ENCODE measurements around the gene WASL.
A peak's percentile ranks its signal among the peaks of the same experiment; 100 is the strongest.
"Not testable (repeated sequence)": the region's sequence is repeated elsewhere in the genome, so short reads cannot be mapped to it uniquely, and the experiment has no call there.

The WASL gene

DNA sequence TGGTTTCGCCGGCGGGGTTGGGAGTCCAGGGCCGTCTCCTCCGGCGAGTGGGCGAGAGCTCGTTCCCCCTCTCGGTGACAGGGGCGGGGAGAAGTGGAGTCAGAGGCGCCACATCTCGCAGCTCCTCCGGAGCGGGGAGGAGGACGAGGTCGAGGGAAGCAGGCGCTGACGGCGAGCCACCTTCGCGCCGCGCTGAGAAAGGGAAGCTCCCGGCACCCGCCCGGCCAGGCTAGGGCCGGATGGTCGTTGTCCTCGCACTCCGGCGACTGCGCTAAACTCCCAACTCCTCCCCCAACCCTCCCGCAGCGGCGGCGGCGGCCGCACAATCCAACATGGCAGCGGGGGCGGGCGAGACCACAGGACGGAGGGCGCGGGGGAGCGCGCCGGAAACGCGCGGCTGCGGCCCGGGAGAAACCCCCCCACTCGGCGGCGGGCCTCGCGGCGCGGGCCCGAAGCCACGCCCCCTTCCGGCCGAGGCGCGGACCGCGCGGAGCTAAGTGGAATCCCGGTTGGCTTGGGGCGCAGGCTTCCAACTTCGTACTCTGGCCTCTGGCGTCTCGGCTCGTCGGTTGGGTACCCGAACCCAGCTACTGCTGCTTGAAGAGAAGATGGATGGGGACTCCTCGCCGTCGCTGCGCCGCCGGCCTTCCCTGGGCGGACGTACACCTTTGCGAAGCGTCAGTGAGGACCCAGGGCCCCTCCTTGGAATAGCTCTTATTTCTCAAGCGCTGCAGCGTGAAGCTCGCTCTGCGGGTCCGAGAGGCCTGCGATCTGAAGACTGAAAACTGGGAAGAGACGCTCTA lies at the start of gene WASL:
Gene WASL, minus strand, starts transcription at position 270 of the 803 bp plus-strand sequence. Its CDS starts 269 bp downstream, at position 1.
- peak; percentile 85 for DNase-seq

DNA sequence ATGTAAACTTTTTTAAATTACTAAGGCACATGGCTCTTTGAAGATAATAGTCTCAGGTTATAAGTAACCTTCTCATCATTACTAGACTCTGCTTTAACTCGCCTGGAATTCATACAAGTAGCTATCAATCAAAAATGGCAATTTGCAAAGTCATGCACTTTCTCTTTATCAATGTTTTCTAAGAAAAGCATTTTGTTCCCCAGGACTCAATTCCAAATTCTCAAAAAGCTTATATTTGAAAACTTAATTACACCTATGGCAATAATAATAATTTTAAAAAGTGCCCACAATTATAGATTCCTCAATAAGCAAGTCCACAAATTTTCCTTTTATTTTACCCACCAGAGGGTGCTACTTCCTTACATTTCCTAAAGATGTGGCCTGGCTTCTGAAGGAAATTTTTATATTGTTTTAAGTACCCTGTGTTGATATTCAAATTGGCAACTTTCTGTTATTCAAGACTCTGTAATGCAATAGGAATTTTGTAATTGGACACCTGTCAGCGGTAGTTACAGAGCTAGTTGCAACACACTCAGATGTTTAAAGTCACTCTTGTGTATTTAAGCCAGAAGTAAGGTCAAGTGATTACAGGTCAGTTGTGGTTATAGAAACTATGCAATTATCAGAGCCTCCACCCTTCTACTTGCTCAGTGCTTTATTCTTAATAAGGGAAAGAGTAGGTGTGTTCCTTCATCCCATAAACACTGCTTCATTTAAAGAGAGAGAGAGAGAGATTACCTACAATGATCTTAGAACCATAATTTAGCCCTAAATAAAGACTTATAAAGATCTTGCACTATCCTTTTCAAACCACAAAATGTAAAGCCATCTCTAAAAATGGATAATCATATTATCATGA lies 49.1 kb upstream of the WASL start:
- no peak for DNase-seq

DNA sequence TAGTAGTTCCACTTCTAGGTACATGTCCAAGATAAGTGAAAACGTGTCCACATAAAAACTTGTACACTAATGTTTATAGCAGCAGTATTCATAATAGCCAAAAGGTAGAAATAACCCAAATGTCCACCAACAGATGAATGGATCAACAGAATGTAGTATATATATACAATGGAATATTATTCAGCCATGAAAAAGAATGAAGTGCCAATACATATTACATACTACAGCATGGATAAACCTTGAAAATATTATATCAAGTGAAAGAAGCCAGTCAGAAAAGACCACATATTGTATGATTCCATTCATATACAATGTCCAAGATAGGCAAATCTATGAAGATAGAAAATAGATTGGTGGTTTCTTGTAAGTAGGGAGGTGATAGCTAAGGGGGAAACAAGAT lies 47.8 kb upstream of the WASL start:
- DNase-seq: no peak

DNA sequence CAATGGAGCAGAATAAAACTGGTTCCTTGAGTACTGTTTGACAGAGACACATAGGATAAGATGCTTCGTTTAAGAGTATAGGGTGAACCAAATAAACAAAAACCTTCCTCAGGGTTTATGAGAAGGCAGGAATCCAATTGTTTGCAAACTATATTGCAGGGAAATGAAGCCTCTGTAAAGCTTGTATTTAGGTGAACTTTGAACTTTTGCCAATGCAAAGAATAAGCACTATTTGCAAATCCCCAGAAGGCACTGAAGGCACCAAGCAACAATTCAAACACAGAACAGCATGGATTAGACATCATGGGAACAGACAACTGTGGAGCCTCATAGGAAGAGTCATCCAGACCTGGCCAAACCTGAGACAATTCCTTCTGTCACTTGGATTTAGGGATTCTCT lies 47.1 kb upstream of the WASL start:
- DNase-seq: no peak

DNA sequence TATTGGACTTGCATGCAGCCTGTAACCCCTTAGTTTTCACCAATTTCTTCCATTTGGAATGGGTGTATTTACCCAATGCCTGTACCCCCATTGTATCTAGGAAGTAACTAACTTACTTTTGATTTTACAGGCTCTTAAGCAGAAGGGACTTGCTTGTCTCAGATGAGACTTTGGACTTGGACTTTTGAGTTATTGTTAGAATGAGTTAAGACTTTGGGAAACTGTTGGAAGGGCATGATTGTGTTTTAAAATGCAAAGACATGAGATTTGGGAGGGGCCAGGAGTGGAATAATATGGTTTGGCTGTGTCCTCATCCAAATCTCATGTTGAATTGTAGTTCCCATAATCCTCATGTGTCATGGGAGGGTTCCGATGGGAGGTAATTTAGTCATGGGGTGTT lies 46.3 kb upstream of the WASL start:
- DNase-seq: not testable (repeated sequence)

DNA sequence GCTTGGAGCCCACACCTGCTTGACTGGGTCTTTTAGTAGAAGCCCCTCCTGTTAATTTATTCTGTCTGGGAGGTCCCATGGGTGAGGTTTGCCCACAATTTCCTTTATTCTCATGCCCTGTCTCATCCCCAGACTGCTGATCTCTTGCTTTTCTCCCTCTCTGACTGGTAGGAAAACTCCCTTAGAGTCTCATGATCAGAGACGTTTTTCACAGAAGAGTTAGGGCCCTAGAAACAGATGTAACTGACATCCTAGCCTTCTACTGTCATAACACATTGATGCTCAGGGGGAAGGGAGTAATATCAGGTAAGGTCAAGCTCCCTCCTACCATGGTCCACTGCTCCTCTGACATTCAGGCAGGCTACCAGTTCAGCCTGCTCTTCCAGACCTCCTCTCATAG lies 43.7 kb upstream of the WASL start:
- DNase-seq: no peak

DNA sequence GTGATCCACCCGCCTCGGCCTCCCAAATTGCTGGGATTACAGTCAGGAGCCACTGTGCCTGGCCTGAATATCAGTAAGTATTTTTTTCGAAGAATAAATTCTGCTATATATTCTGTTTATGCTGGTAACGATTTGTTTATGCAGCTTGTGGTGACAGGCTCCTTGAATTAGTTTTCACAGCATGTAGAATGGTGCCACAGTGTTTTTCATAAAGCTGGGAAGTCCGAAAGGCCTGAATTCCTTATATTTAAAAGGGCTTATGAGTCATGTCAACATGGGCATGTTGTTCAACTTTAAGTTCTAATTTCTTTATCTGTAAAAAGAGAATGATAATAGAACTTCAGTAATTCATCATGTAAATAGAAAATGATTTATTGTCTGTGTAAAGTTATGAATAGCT lies 42.2 kb upstream of the WASL start:
- no peak for DNase-seq

DNA sequence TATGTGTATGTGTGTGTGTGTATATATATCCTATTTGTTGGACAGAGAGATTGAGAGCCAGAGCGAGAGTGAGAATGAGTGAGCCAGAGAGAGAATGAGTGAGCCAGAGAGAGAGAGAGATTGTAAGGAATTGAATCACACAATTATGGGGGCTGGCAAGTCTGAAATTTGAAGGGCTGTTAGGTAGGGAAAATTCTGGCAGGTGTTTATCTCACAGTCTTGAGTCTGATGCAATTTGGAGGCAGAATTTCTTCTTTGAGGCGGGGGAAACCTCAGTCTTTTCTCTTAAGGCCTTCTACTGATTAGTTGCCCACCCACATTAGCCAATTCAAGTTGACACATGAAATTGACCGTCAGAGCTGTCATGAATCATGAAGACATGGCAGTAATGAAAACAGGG lies 41.0 kb upstream of the WASL start:
- DNase-seq: no peak

DNA sequence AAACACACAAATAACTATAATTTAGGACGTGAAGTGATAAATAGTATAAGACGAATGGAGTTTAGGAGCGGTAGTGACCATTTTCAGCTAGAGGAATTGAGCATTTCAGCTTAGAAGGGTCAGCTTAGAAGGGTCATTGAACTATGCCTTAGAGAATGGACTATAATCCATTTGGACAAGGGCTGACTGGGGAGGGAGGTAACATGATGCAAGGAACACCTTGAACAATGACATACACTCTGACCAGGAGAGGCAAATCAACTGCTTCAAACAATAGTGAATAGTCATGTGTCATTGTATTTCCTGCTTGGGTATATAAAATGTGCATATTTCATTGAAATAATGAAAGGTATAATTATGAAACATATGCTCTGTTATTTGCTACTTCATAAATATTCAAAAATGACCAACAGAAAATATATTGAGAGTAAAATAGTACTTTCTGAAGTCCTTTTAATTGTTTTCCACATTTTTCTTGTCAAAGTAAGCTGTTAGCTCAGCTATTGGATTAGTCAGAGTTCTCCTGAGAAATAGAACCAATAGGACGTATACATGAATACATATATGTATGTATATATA lies 40.5 kb upstream of the WASL start:
- no peak for DNase-seq

DNA sequence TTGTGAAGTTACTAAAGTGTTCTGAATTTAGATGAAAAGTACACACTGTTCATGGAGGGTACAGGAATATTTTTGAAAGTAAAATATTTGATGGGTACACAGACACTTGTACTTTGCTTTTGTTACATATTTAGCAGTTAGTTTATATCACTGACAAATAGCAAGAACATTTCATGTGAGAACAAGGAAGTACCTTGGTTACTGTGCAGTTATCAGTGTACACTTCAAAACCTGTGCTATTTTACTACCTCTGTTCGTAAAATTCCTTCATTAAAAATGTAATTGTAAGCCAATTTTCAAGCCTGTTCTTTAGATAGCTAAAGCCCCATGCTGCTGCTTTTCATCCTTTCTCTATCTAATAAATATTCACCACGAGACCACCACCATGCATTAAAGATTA lies 39.8 kb upstream of the WASL start:
- no peak for DNase-seq

DNA sequence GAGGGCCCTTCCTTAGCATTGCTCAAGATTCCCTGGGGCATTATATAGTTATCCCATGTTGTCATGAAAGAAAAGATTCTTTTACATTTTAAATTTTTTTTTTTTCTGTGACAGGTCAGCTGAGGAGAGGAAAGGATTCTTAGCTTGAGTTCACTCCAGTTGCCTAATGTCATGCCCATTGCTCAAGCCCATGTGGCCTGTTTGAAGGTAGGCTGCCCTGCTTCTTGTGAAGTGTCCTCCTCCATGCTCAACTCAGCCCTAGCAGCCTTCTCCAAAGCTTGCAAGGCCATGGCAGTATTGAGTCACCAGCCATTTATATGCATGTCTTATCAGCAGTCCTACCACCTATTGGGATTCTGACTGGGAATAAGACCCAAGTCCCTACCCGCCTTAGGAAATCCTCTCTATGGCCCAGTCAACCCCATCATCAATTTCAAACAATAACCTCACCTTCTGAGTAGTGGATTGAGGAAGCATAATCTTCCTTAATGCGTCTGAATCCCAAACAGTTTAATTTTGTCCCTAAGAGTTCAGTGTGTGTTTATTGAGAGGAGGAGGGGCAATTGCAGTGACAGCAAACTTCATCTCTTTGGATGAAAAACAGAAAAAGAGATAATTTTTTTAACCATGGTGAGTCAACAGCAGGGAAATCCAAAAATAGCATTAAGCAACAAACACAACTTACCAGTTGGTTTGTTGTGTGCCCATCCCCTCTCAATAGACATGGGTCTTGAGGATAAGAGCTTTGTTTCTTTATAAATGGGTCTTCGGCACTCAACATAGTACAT lies 38.6 kb upstream of the WASL start:
- no peak for DNase-seq

DNA sequence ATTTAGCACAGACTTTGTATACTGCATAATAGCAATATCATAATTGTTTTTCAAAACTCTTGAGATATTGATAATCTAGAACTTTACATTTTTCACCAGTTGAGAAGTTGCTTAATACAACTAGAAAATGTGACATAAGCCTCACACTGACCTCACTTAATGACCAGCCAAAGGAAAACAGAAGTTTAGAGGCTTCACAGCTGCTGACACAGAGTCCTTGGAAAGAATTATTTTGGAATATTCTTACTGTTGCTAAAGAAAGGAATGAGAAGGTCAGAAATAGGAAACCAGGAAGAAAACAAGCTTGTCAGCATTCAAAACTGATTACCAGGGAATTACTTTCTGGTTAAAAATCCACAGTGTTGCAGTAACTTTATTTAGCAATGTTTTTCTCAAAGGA lies 35.5 kb upstream of the WASL start:
- DNase-seq: no peak

DNA sequence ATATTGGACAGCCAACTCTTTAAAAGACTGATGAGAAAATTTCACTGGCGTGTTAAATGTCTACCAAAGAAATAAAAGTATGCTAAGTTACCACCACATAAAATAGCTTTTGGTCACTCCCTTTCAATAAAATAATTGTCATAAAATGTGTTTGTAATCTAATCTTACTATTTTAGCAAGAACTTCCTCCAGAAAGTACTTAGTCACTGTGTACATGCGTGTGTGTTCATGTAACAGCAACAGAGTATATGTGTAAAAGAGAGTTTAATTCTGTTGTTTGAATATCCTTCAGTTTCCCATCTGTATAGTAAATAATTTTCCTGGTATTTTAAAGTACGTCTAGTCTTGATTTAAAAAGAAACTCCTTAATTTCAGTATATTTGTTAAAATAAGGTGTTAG lies 35.0 kb upstream of the WASL start:
- DNase-seq: no peak

DNA sequence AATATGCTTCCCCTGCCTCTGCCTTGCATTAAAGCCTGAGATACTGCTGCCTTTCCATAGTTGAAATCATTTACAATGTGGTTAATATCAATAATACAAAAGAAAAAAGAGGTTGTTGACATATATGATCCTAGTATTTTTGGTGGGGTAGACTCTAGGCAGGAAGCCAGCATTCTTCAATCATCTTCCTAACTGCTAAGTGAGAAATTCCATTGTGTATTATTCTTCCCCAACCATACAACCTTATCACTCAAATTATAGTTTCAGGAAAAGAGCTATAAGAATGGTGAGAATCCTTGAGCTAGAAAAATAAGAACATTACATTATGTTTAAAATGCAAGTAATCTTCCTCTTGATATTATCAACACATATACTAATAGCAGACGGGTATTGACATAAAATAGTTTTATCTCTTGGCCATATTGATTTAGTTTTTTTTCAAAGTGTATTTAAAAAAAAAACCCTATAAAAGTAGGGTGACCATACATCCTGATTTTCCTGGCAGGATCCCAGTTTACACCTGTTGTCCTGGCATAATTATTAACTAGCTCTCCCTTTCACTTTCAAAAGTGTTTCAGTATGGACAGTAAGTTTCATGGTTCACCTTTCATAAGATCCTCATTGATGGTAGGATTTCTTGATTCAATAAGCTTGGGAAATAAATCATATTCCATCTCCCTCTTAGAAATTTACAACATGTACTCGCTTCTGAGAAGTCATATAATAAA lies 33.4 kb upstream of the WASL start:
- DNase-seq: no peak

DNA sequence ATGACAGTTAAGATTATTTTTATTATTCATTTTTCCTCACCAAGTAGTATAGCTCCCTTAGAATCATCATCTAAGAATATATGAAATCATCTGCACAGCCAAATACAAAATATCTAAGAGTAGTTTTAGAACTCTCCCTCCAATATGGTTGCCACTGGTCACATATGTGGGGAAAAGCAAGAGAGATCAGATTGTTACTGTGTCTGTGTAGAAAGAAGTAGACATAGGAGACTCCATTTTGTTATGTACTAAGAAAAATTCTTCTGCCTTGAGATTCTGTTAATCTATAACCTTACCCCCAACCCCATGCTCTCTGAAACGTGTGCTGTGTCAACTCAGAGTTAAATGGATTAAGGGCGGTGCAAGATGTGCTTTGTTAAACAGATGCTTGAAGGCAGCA lies 31.7 kb upstream of the WASL start:
- DNase-seq: not testable (repeated sequence)

DNA sequence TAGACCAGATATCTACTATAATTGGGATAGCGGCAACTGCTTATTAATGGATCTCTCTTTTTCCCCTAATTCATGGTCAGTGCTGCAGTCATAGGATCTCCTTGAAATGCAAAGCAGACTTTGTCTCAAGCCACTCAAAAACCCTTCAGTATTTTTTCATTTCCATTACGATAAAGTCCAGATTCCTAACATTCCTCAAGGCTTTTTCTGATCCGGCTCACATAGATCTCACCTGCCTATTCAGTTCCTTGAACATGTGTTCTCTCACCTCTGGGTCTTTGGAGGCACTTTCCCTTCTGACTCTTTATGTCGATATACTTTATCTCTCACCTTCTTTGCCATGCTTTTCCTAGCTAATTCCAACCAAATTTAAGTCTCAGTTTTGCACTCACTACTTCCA lies 25.7 kb upstream of the WASL start:
- no peak for DNase-seq

DNA sequence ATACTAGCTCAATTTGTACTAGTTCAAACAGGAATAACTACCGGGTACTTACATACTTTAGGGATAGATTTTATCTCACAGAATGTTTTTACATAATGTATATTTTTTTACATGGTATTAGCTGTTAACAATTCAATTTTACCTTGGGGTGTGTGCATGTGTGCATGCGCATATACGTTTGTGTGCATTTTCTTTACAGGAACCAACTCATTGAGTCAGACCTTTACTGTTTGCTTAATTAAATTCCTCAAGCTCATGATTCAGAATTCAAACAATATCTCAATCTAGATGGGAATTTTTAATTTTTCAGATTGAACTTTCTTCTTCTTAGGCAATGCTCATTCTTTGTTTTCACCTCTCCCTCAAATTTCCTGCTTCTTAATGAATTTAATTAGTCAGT lies 24.7 kb upstream of the WASL start:
- DNase-seq: no peak

DNA sequence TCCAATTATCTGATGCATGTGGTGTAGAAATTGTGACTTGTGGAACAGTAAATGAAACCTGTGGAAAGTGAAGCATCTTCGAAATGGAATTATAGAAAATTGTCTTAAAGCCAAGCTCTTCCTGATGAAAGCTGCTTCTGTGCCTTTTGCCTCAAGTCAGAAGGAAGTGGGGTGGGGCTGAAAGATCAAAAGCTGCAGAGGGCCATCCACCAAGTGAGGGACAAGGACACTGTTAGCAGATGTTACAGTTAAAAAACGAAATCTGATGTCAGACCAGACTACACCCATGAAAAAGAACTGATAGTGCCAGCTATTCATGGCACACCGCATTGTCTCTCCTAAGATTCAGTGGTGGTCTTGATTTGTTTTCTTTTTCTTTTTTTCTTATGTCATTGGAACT lies 23.8 kb upstream of the WASL start:
- no peak for DNase-seq

DNA sequence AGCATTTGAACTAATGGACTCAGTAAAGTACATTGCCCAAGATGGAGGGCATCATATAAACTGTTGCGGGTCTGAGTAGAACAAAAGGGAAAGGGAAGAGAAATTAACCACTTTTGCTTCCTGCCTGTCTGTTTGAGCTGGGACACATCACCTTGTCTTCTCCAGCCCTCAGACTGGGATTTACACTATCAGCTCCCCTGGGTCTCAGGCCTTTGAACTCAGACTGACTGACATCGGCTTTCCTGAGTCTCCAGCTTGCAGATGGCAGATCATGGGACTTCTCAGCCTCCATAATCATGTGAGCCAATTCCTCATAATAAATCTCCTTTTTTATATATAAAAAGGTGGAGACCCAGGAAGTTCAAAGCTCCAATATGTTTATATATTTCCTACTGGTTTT lies 23.0 kb upstream of the WASL start:
- no peak for DNase-seq

DNA sequence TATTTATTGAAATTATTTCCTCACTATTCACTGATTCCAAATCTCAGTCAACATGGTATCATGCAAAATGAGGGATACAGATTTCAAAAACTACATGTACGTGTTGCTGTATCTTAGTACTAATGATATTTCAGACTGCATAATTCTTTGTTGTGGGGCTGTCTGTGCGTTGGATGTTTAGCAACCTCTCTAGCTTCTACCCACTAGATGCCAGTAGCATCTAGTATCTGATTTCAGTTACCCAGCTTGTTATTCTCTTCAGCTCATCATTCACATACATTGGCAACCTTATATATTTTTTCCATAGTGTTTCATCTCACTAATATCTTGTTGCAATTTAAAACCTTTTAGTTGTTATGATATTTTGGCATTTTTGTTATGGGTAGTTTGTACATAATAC lies 22.5 kb upstream of the WASL start:
- no peak for DNase-seq

DNA sequence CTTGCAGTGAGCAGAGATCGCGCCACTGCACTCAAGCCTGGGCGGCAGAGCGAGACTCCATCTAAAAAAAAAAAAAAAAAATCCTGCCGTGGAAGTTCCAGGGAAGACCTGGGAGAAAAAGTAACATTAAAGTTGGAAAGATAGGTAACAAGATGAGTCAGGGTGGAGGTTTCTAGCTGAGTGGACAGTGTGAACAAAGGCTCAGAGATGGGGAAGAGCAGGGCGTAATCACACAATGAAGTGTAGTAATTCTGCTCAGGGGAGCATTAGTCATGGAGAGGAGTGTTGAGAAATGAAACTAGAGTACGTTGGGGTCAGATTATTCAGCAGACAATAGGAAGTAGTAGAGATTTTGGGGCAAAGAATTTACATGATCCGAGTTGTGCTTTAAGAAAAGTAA lies 21.6 kb upstream of the WASL start:
- DNase-seq: no peak

DNA sequence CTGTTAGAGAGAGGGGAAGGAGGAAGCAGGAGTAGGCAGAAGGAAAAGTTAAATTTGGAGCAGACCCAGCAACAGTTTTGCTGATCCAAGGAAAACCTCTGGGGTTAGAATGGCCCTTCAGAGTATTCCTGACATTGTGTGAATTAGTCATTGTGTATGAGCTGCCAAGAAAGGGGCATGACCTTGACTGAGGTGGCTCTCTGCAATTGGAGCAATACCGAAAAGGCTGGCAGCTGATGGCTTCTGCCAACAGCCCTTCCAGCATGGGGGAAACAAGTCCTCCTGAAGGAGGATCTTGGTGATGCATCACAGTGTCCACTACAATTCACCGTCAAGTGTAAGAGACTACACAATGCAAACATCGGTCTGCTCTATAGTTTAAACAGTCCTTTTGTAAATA lies 20.6 kb upstream of the WASL start:
- DNase-seq: no peak

All from activated gamma-delta T cell treated with Interleukin-2 at 50 U/mL for 16 hours (primary cell).